ENCODE data around the gene DLG1. TPM values are rescaled to one million over a fixed set of nuclear protein-coding genes. Genes with fewer than 3 reads are reported as not detected.

DLG1 gene
- total RNA-seq, 2 experiments from 2014 or later, result 58.8 to 78.4 TPM

- Mint-ChIP-seq H3K27ac (no peak overlapping the region), H3K4me1 (peaks cover 9% of the 10 kb centered on the region), H3K36me3 (ENCODE audit: low read depth) (no peaks in the 10 kb centered on the region), H3K27me3 (no peaks in the 10 kb centered on the region), H3K9me3 (ENCODE audit: low read depth) (no peaks in the 10 kb centered on the region), H3K4me3 (peak overlapping the region; percentile 71)
- intact Hi-C loops (cut with DNase I, micrococcal nuclease), result loop anchor here (1.0 to 2.0 kb wide), 7 partner anchors 26 to 551 kb away; partner anchors contain the start of genes DLG1 (in 1 of the 2), MELTF (in 1 of the 2), NCBP2 (in 1 of the 2) and PIGZ (in 1 of the 2)
- ChIA-PET CTCF (interaction anchor here (0.7 to 6.5 kb wide), 6 partner anchors 10 to 573 kb away, joined by 3 to 29 read pairs (median 4); partner anchors contain the start of gene MELTF), POLR2A (interaction anchor here (1.3 kb wide), 1 partner anchor 295 kb away, joined by 4 read pairs; the partner anchor contains the start of gene DLG1)
- peak; percentile 90 for DNase-seq
- peak; percentile 81 for ATAC-seq
Observed at GRCh38 chr3:197002701-197003454, 295.5 kb downstream of the DLG1 start.

GRCh38 chr3:197001972-197002700, 296.3 kb downstream of the DLG1 start:
- Mint-ChIP-seq H3K27ac (peak overlapping the region; percentile 83), H3K27me3 (no peaks in the 10 kb centered on the region), H3K4me1 (peaks cover 9% of the 10 kb centered on the region), H3K9me3 (ENCODE audit: low read depth) (no peaks in the 10 kb centered on the region), H3K36me3 (ENCODE audit: low read depth) (no peaks in the 10 kb centered on the region), H3K4me3 (peak overlapping the region; percentile 63)
- POLR2A ChIA-PET, result no interaction called here
- DNase-seq (no peak), ATAC-seq (peak; percentile 6)
- CTCF ChIA-PET, result interaction anchor here (1.0 to 6.5 kb wide), 3 partner anchors 9 to 185 kb away, joined by 4 to 29 read pairs (median 9); partner anchors contain the start of gene MELTF
- intact Hi-C loops (cut with DNase I, micrococcal nuclease), result loop anchor here (1.0 to 2.0 kb wide), 5 partner anchors 33 to 509 kb away; partner anchors contain the start of genes DLG1 (in 1 of the 2), NCBP2 (in 1 of the 2) and PIGZ (in 1 of the 2)

DNA sequence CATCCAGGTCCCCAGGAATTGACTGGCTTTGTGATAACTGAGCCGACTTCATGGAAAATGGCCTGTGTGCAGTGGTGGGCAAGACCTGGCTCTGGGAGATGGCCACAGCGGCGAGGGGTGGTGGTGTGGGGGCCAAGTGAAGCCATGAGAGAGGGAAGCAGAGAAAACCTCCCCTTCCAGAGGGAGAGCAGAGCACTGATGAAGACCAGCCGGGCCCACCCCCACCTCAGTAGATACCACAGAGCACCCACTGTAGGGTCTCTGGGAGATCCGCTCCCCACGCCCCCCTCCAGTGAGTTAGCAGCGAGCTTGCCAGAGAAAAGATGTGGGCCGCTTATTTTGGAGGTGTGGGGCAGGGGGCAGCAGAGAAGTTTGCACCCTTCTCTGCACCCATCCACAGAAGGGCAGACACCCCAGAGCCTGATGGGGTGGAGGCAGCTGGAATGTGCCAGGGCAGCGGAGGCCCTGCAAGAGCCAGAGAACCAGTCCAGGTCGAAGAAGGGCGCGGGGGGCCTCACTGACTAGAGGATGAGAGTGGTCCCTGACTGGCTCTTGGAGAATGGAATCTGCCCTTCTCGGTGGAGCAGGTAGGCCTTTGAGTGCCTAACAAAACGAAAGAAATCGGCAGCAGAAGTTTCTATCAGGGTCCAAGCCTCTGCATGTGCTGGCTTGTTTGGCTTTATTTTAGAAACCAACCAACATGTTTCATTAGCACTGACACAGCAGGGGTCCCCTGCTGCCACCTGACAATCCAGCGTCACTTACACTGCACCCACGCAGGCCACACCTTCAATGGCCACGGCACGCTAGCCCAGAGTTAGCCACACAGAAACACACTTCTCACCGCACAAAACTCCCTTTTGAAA, 297.1 kb downstream of the DLG1 start:
- POLR2A ChIA-PET, result no interaction called here
- ATAC-seq, result no peak
- intact Hi-C loops (cut with DNase I, micrococcal nuclease), result no loop called here

DNA sequence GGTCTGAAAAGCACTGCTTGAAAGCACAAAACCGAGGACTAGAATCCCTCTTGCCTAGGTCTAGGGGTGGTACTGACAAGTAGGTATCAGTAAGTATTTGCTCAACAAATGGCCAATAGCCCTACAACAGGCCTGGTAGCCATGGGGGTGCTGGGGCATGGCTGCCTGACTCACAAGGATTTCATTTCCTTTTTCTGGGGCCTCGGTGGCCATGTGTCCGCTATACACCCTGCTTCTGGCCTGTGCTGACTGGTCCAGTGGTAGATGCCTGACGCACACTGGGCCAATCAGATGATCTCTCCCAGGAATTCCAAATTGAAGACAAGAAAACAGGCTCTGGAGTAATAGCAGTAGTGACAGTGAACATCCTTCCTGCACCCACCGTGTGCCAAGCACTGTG, 298.2 kb downstream of the DLG1 start:
- intact Hi-C loops (cut with DNase I, micrococcal nuclease), result no loop called here
- H3K9me3 Mint-ChIP-seq (ENCODE audit: low read depth), result no peaks in the 10 kb centered on the region

More for the DNA sequence above, 297.1 kb downstream of the DLG1 start:
- Mint-ChIP-seq H3K4me1 (peaks cover 9% of the 10 kb centered on the region), H3K27ac (peak overlapping the region; percentile 83), H3K36me3 (ENCODE audit: low read depth) (no peaks in the 10 kb centered on the region), H3K9me3 (ENCODE audit: low read depth) (no peaks in the 10 kb centered on the region), H3K27me3 (no peaks in the 10 kb centered on the region), H3K4me3 (peak overlapping the region; percentile 63)
- DNase-seq, result no peak
- CTCF ChIA-PET, result interaction anchor here (6.5 kb wide), 1 partner anchor 29 kb away, joined by 29 read pairs; the partner anchor contains the start of gene MELTF

DNA sequence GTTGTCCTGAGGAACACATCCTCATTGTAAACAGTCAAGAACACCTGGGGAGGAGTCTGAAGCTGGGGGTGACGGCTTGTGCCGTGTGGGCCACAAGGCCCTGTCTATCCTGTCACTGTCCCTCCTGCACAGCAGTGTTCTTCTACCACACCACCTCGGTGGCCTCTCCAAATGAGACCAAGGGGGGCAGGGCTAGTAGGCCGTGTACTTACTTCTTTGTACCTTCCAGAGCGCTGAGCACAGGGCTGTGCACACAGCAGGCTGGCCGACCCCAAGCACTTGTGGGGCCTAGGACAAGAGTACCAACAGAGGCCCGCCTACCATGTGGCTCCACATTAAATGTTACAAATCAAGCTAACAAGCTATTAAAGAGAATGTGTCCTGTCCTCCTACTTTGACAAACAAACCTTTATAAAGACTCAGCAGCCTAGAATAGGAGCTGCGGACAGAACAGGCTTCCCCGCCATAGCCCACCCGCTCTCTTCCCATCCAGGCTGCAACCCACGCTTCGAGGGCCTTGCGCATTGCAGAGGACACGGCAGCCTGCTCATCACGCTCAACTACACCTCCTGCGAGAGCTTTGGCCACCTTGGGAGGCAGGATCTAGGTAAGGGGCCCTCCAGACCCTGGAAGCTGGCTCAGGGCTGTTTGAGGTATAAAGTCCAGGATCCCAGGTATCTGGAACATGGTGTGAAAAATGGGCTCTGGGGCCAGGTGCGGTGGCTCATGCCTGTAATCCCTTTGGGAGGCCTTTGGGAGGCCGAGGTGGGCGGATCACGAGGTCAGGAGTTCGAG, 299.2 kb downstream of the DLG1 start:
- no peaks in the 10 kb centered on the region for H3K36me3 Mint-ChIP-seq (ENCODE audit: low read depth)
- CTCF ChIA-PET, result interaction anchor here (0.6 to 6.5 kb wide), 3 partner anchors 31 to 258 kb away, joined by 3 to 29 read pairs (median 4); partner anchors contain the start of gene MELTF
- no peak overlapping the region for H3K27ac Mint-ChIP-seq
- no peaks in the 10 kb centered on the region for H3K27me3 Mint-ChIP-seq
- H3K9me3 Mint-ChIP-seq (ENCODE audit: low read depth), result no peaks in the 10 kb centered on the region
- DNase-seq (no peak), ATAC-seq (no peak)
- no peak overlapping the region for H3K4me3 Mint-ChIP-seq
- H3K4me1 Mint-ChIP-seq, result peaks cover 6% of the 10 kb centered on the region
- intact Hi-C loops (cut with DNase I, micrococcal nuclease), result no loop called here
- POLR2A ChIA-PET, result no interaction called here

More for the DNA sequence above, 298.2 kb downstream of the DLG1 start:
- no peaks in the 10 kb centered on the region for H3K36me3 Mint-ChIP-seq (ENCODE audit: low read depth)
- H3K4me3 Mint-ChIP-seq, result no peak overlapping the region
- ChIA-PET POLR2A (no interaction called here), CTCF (interaction anchor here (0.6 to 6.5 kb wide), 2 partner anchors 30 to 75 kb away, joined by 3 to 29 read pairs; partner anchors contain the start of gene MELTF)
- H3K27me3 Mint-ChIP-seq, result no peaks in the 10 kb centered on the region
- DNase-seq, result no peak
- H3K4me1 Mint-ChIP-seq, result peaks cover 9% of the 10 kb centered on the region
- H3K27ac Mint-ChIP-seq, result no peak overlapping the region
- no peak for ATAC-seq

GRCh38 chr3:196997311-196997710, 301.1 kb downstream of the DLG1 start:
- Mint-ChIP-seq H3K27me3 (no peaks in the 10 kb centered on the region), H3K4me3 (no peak overlapping the region), H3K4me1 (peaks cover 2% of the 10 kb centered on the region), H3K27ac (no peak overlapping the region), H3K36me3 (ENCODE audit: low read depth) (no peaks in the 10 kb centered on the region), H3K9me3 (ENCODE audit: low read depth) (no peaks in the 10 kb centered on the region)
- intact Hi-C loops (cut with DNase I, micrococcal nuclease), result no loop called here
- CTCF ChIA-PET, result interaction anchor here (0.7 to 1.4 kb wide), 2 partner anchors 191 to 304 kb away, joined by 3 read pairs; no protein-coding TSS in a partner anchor
- no peak for DNase-seq
- POLR2A ChIA-PET, result no interaction called here
- ATAC-seq, result no peak

GRCh38 chr3:196996454-196997265, 301.8 kb downstream of the DLG1 start:
- ChIA-PET CTCF (interaction anchor here (0.6 kb wide), 1 partner anchor 56 kb away, joined by 4 read pairs; no protein-coding TSS in a partner anchor), POLR2A (no interaction called here)
- Mint-ChIP-seq H3K27me3 (no peaks in the 10 kb centered on the region), H3K36me3 (ENCODE audit: low read depth) (no peaks in the 10 kb centered on the region), H3K4me1 (peaks cover under 1% of the 10 kb centered on the region), H3K27ac (no peak overlapping the region), H3K9me3 (ENCODE audit: low read depth) (no peaks in the 10 kb centered on the region), H3K4me3 (no peak overlapping the region)
- no peak for ATAC-seq
- intact Hi-C loops (cut with DNase I, micrococcal nuclease), result no loop called here
- no peak for DNase-seq

DNA sequence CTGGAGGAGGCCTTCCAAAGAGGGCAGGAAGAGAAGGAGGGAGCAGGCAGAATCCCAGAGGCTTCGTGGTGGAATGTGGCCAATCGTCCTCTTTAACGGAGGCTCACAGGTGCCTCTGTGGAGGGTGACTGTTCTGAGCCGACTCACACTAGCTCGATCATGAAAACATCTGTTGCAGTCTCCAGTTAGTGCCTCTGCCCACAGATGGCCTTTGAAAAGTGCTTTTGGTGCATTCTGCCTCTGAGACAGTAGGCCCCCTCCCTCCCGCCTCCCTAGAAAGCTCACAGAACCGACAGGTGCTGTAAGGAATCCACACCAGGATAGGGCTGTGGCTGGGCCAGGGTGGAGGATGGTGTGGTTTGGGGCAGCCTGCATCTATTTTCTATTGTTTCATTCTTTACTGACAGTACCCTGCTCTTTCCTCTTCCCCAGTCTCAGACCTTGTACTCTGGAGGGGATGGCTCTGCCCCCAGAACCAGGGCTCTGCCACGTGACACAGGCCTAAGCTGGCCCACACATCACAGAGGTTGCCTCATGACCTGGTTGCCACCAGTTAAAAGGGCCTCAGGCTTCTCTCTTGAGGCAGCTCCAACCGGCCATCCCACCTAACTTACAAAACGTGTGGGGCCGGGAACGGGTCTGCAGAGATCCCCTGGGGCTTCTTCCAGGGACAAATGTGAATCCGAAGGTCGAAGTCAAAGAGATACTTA, 302.6 kb downstream of the DLG1 start:
- intact Hi-C loops (cut with DNase I, micrococcal nuclease), result no loop called here
- H3K4me1 Mint-ChIP-seq, result no peaks in the 10 kb centered on the region

GRCh38 chr3:196995027-196995426, 303.4 kb downstream of the DLG1 start:
- Mint-ChIP-seq H3K27ac (no peak overlapping the region), H3K27me3 (no peaks in the 10 kb centered on the region), H3K4me3 (no peak overlapping the region), H3K4me1 (no peaks in the 10 kb centered on the region), H3K9me3 (ENCODE audit: low read depth) (no peaks in the 10 kb centered on the region), H3K36me3 (ENCODE audit: low read depth) (no peaks in the 10 kb centered on the region)
- POLR2A ChIA-PET, result no interaction called here
- CTCF ChIA-PET, result no interaction called here
- DNase-seq (no peak), ATAC-seq (no peak)
- intact Hi-C loops (cut with DNase I, micrococcal nuclease), result no loop called here

More for the DNA sequence above, 302.6 kb downstream of the DLG1 start:
- Mint-ChIP-seq H3K27ac (no peak overlapping the region), H3K9me3 (ENCODE audit: low read depth) (no peaks in the 10 kb centered on the region), H3K4me3 (no peak overlapping the region), H3K27me3 (no peaks in the 10 kb centered on the region), H3K36me3 (ENCODE audit: low read depth) (no peaks in the 10 kb centered on the region)
- CTCF ChIA-PET, result no interaction called here
- no peak for ATAC-seq
- DNase-seq, result no peak
- POLR2A ChIA-PET, result no interaction called here

Measured in activated CD4-positive, alpha-beta T cell treated with anti-CD3 and anti-CD28 coated beads for 36 hours (primary cell).